ENCODE results near the gene AHCYL1.

Gene AHCYL1

GRCh38 chr1:109996476-109996875, 11.9 kb downstream of the AHCYL1 start:
- DNase-seq (ENCODE audit: extremely low spot score) = no peak
- POLR2A ChIA-PET = interaction anchor here (7.2 kb wide), 1 partner anchor 11 kb away, joined by 45 read pairs; the partner anchor contains the start of gene AHCYL1
- CTCF ChIA-PET = interaction anchor here (2.4 kb wide), 1 partner anchor 12 kb away, joined by 12 read pairs; the partner anchor contains the start of gene AHCYL1
- TF ChIP-seq ELF4 (IDR thresholded peaks at IDR 0.05) (no peak), FOXK2 (IDR thresholded peaks at IDR 0.05) (no peak), SP1 (IDR thresholded peaks at IDR 0.05) (no peak), CTBP1 (IDR thresholded peaks at IDR 0.05; ENCODE audit: borderline replicate concordance) (no peak), PKNOX1 (IDR thresholded peaks at IDR 0.05) (no peak), HDGF (IDR thresholded peaks at IDR 0.05; ENCODE audit: borderline replicate concordance) (no peak)

- CTCF ChIA-PET = interaction anchor here (1.2 to 2.4 kb wide), 2 partner anchors 13 to 33 kb away, joined by 3 to 12 read pairs; partner anchors contain the start of gene AHCYL1
- POLR2A ChIA-PET = interaction anchor here (1.0 to 7.2 kb wide), 3 partner anchors 9 to 340 kb away, joined by 3 to 45 read pairs (median 3); partner anchors contain the start of gene AHCYL1
- no peak for TF ChIP-seq FOXK2 (IDR thresholded peaks at IDR 0.05)
- TF ChIP-seq NFRKB (IDR thresholded peaks at IDR 0.05) = no peak
- TF ChIP-seq FOXM1 (IDR thresholded peaks at IDR 0.05; ENCODE audit: borderline replicate concordance) = no peak
- no peak for TF ChIP-seq FOXA1 (IDR thresholded peaks at IDR 0.05)
- no peak for TF ChIP-seq BHLHE40 (IDR thresholded peaks at IDR 0.05; ENCODE audit: borderline replicate concordance)
- no peak for TF ChIP-seq ZNF384 (IDR thresholded peaks at IDR 0.05)
- no peak for TF ChIP-seq SP1 (IDR thresholded peaks at IDR 0.05)
- no peak for TF ChIP-seq ARNT (IDR thresholded peaks at IDR 0.05)
- TF ChIP-seq PKNOX1 (IDR thresholded peaks at IDR 0.05) = no peak
- TF ChIP-seq ELF4 (IDR thresholded peaks at IDR 0.05) = no peak
- no peak for TF ChIP-seq TARDBP (IDR thresholded peaks at IDR 0.05)
- TF ChIP-seq HDGF (IDR thresholded peaks at IDR 0.05; ENCODE audit: borderline replicate concordance) = no peak
- TF ChIP-seq LEF1 (IDR thresholded peaks at IDR 0.05; ENCODE audit: borderline replicate concordance) = no peak
- no peak for TF ChIP-seq SUZ12 (IDR thresholded peaks at IDR 0.05)
- no peak for TF ChIP-seq CTBP1 (IDR thresholded peaks at IDR 0.05; ENCODE audit: borderline replicate concordance)
- no peak for TF ChIP-seq L3MBTL2 (conservative IDR thresholded peaks at IDR 0.05)
- DNase-seq (ENCODE audit: extremely low spot score) = no peak
Observed at GRCh38 chr1:109997204-109997866, 12.8 kb downstream of the AHCYL1 start.

GRCh38 chr1:109997867-109998229, 13.3 kb downstream of the AHCYL1 start:
- POLR2A ChIA-PET = interaction anchor here (1.0 to 7.2 kb wide), 3 partner anchors 9 to 340 kb away, joined by 3 to 45 read pairs (median 3); partner anchors contain the start of gene AHCYL1
- TF ChIP-seq HDGF (IDR thresholded peaks at IDR 0.05; ENCODE audit: borderline replicate concordance) (no peak), SUZ12 (IDR thresholded peaks at IDR 0.05) (no peak), FOXM1 (IDR thresholded peaks at IDR 0.05; ENCODE audit: borderline replicate concordance) (no peak), ELF4 (IDR thresholded peaks at IDR 0.05) (no peak), FOXA1 (IDR thresholded peaks at IDR 0.05) (no peak), SP1 (IDR thresholded peaks at IDR 0.05) (no peak), ARNT (IDR thresholded peaks at IDR 0.05) (no peak), NFRKB (IDR thresholded peaks at IDR 0.05) (no peak), L3MBTL2 (conservative IDR thresholded peaks at IDR 0.05) (no peak), BHLHE40 (IDR thresholded peaks at IDR 0.05; ENCODE audit: borderline replicate concordance) (no peak), CTBP1 (IDR thresholded peaks at IDR 0.05; ENCODE audit: borderline replicate concordance) (no peak), LEF1 (IDR thresholded peaks at IDR 0.05; ENCODE audit: borderline replicate concordance) (no peak), PKNOX1 (IDR thresholded peaks at IDR 0.05) (no peak), TARDBP (IDR thresholded peaks at IDR 0.05) (no peak), ZNF384 (IDR thresholded peaks at IDR 0.05) (no peak)
- CTCF ChIA-PET = interaction anchor here (1.2 to 2.4 kb wide), 3 partner anchors 13 to 32 kb away, joined by 3 to 12 read pairs (median 4); partner anchors contain the start of gene AHCYL1
- no peak for DNase-seq (ENCODE audit: extremely low spot score)

- TF ChIP-seq CTBP1 (IDR thresholded peaks at IDR 0.05; ENCODE audit: borderline replicate concordance) (no peak), ARNT (IDR thresholded peaks at IDR 0.05) (no peak), SP1 (IDR thresholded peaks at IDR 0.05) (no peak), FOXK2 (IDR thresholded peaks at IDR 0.05) (no peak), ZNF384 (IDR thresholded peaks at IDR 0.05) (no peak), BHLHE40 (IDR thresholded peaks at IDR 0.05; ENCODE audit: borderline replicate concordance) (no peak), HDGF (IDR thresholded peaks at IDR 0.05; ENCODE audit: borderline replicate concordance) (no peak), TARDBP (IDR thresholded peaks at IDR 0.05) (no peak), LEF1 (IDR thresholded peaks at IDR 0.05; ENCODE audit: borderline replicate concordance) (no peak), FOXA1 (IDR thresholded peaks at IDR 0.05) (no peak), L3MBTL2 (conservative IDR thresholded peaks at IDR 0.05) (no peak), FOXM1 (IDR thresholded peaks at IDR 0.05; ENCODE audit: borderline replicate concordance) (no peak), PKNOX1 (IDR thresholded peaks at IDR 0.05) (no peak), ELF4 (IDR thresholded peaks at IDR 0.05) (no peak), NFRKB (IDR thresholded peaks at IDR 0.05) (no peak), SUZ12 (IDR thresholded peaks at IDR 0.05) (no peak)
- ChIA-PET CTCF (no interaction called here), POLR2A (no interaction called here)
- no peak for DNase-seq (ENCODE audit: extremely low spot score)
Observed at GRCh38 chr1:110002695-110003094, 18.1 kb downstream of the AHCYL1 start.
